Esophagus (tissue), 2 donors: ENCODE measurements around the gene EEF1E1. TPM values are rescaled to one million over a fixed set of nuclear protein-coding genes. Genes with fewer than 3 reads are reported as not detected.

Experiments
- H3K27ac ChIP-seq, 2 donors: one replicate each; pipeline ENCODE4 v1.5.1; 2013; ENCODE audit warnings: low read depth in 2 of 2, mild to moderate bottlenecking in 2 of 2, inconsistent platforms in 1 of 2, low read length in 1 of 2, moderate library complexity in 1 of 2
- H3K27me3 ChIP-seq, 2 donors: one replicate each; pipeline ENCODE4 v1.6.1; 2013; ENCODE audit warnings: low read length in 2 of 2, control low read depth in 1 of 2, mild to moderate bottlenecking in 1 of 2; ENCODE audit not compliant: insufficient read depth in 2 of 2, control insufficient read depth in 1 of 2
- H3K36me3 ChIP-seq, 2 donors: one replicate each; pipeline ENCODE4 v1.6.1; 2013; ENCODE audit warnings: low read length in 1 of 2; ENCODE audit not compliant: control insufficient read depth in 2 of 2, insufficient read depth in 2 of 2
- H3K4me1 ChIP-seq, 2 donors: one replicate each; pipeline ENCODE4 v1.6.1; 2013; ENCODE audit warnings: low read length in 1 of 2; ENCODE audit not compliant: control insufficient read depth in 2 of 2, insufficient read depth in 2 of 2
- H3K4me3 ChIP-seq, 2 donors: one replicate each; pipeline ENCODE4 v1.5.1; 2013; ENCODE audit warnings: low read length in 2 of 2, mild to moderate bottlenecking in 2 of 2, low read depth in 1 of 2, moderate library complexity in 1 of 2
- H3K9me3 ChIP-seq, 2 donors: one replicate each; pipeline ENCODE4 v1.6.1; 2013; ENCODE audit warnings: mild to moderate bottlenecking in 2 of 2, low read depth in 1 of 2, low read length in 1 of 2, moderate library complexity in 1 of 2; ENCODE audit not compliant: control insufficient read depth in 2 of 2, insufficient read depth in 1 of 2
- WGBS, 2 donors: extraction: QIAGEN DNeasy Blood & Tissue Kit; methylation state at CpG; one replicate each; pipeline ENCODE4 v1.1.7; 2013; 5-methylcytosine and 5-hydroxymethylcytosine counted together
- polyA plus RNA-seq, 2 donors: library from polyadenylated mRNA; stranded (reverse); fragments of 200-250 nt; gene quantifications; one replicate each; pipeline ENCODE4 v1.2.3, GENCODE V29; 2013
- donor health status: healthy with polysubstance abuse.
- donor health status: Bipolar disorder and iron deficiency.

Gene EEF1E1
- polyA plus RNA-seq, 2 donors = 12.4 to 29.6 TPM

GRCh38 chr6:8123236-8123635 is 20.9 kb upstream of the EEF1E1 start:
- Histone ChIP-seq H3K4me3 (no peak overlapping the region), H3K9me3 (no peaks in the 10 kb centered on the region), H3K36me3 (no peaks in the 10 kb centered on the region), H3K4me1 (no peaks in the 10 kb centered on the region), H3K27me3 (no peaks in the 10 kb centered on the region), H3K27ac (no peak overlapping the region)
- WGBS, 2 donors = 81 to 83% methylated on average over 5 of the region's 5 CpGs

GRCh38 chr6:8114956-8115355 is 12.6 kb upstream of the EEF1E1 start:
- Histone ChIP-seq H3K4me1 (no peaks in the 10 kb centered on the region), H3K27ac (no peak overlapping the region), H3K27me3 (no peaks in the 10 kb centered on the region), H3K4me3 (no peak overlapping the region), H3K36me3 (no peaks in the 10 kb centered on the region), H3K9me3 (no peaks in the 10 kb centered on the region)
- 67 to 85% methylated on average over 4 of the region's 4 CpGs for WGBS, 2 donors

GRCh38 chr6:8113131-8113654 is 10.8 kb upstream of the EEF1E1 start:
- no peak overlapping the region for H3K27ac ChIP-seq
- 47 to 48% methylated on average over 4 of the region's 4 CpGs for WGBS, 2 donors
- peaks cover 0 to 3% of the 10 kb centered on the region in 2 donors for H3K4me1 ChIP-seq
- peaks cover 0 to 2% of the 10 kb centered on the region in 2 donors for H3K9me3 ChIP-seq
- no peak overlapping the region for H3K4me3 ChIP-seq
- no peaks in the 10 kb centered on the region for H3K36me3 ChIP-seq
- peaks cover 0 to 2% of the 10 kb centered on the region in 2 donors for H3K27me3 ChIP-seq

GRCh38 chr6:8110725-8111124 is 8.4 kb upstream of the EEF1E1 start:
- peaks cover 0 to 2% of the 10 kb centered on the region in 2 donors for H3K9me3 ChIP-seq
- peaks cover 0 to 3% of the 10 kb centered on the region in 2 donors for H3K4me1 ChIP-seq
- WGBS, 2 donors = 89 to 94% methylated on average over 1 of the region's 1 CpG
- peaks cover 0 to 2% of the 10 kb centered on the region in 2 donors for H3K27me3 ChIP-seq
- H3K27ac ChIP-seq = no peak overlapping the region
- H3K36me3 ChIP-seq = no peaks in the 10 kb centered on the region
- H3K4me3 ChIP-seq = no peak overlapping the region

GRCh38 chr6:8110117-8110721 is 7.9 kb upstream of the EEF1E1 start:
- 74 to 75% methylated on average over 4 of the region's 4 CpGs for WGBS, 2 donors
- Histone ChIP-seq H3K9me3 (peaks cover 0 to 2% of the 10 kb centered on the region in 2 donors), H3K4me3 (no peak overlapping the region), H3K4me1 (peaks cover 0 to 3% of the 10 kb centered on the region in 2 donors), H3K27ac (no peak overlapping the region), H3K36me3 (no peaks in the 10 kb centered on the region), H3K27me3 (peaks cover 0 to 2% of the 10 kb centered on the region in 2 donors)

- H3K27ac ChIP-seq = no peak overlapping the region
- H3K36me3 ChIP-seq = no peaks in the 10 kb centered on the region
- 80% methylated on average over 13 of the region's 13 CpGs for WGBS, 2 donors
These were observed 6.6 kb upstream of the EEF1E1 start for GRCh38 chr6:8108759-8109539.

GRCh38 chr6:8108031-8108660 is 5.8 kb upstream of the EEF1E1 start:
- Histone ChIP-seq H3K36me3 (no peaks in the 10 kb centered on the region), H3K27ac (no peak overlapping the region), H3K4me1 (peaks cover 0 to 3% of the 10 kb centered on the region in 2 donors), H3K9me3 (peaks cover 0 to 2% of the 10 kb centered on the region in 2 donors), H3K27me3 (peaks cover 0 to 2% of the 10 kb centered on the region in 2 donors), H3K4me3 (no peak overlapping the region)
- WGBS, 2 donors = 57 to 64% methylated on average over 4 of the region's 4 CpGs

More at GRCh38 chr6:8108759-8109539, 6.6 kb upstream of the EEF1E1 start:
- H3K9me3 ChIP-seq = peaks cover 0 to 2% of the 10 kb centered on the region in 2 donors
- H3K27me3 ChIP-seq = peaks cover 0 to 2% of the 10 kb centered on the region in 2 donors
- peaks cover 0 to 3% of the 10 kb centered on the region in 2 donors for H3K4me1 ChIP-seq
- H3K4me3 ChIP-seq = no peak overlapping the region

- Histone ChIP-seq H3K9me3 (peaks cover 0 to 2% of the 10 kb centered on the region in 2 donors), H3K27ac (no peak overlapping the region), H3K36me3 (no peaks in the 10 kb centered on the region)
These were observed 3.4 kb upstream of the EEF1E1 start for GRCh38 chr6:8105791-8106190.

GRCh38 chr6:8103726-8104125 is 1.4 kb upstream of the EEF1E1 start:
- Histone ChIP-seq H3K27me3 (no peaks in the 10 kb centered on the region), H3K9me3 (no peaks in the 10 kb centered on the region), H3K36me3 (no peaks in the 10 kb centered on the region), H3K4me1 (no peaks in the 10 kb centered on the region), H3K27ac (no peak overlapping the region), H3K4me3 (no peak overlapping the region)

More at GRCh38 chr6:8105791-8106190, 3.4 kb upstream of the EEF1E1 start:
- no peak overlapping the region for H3K4me3 ChIP-seq
- peaks cover 0 to 2% of the 10 kb centered on the region in 2 donors for H3K27me3 ChIP-seq
- peaks cover 0 to 3% of the 10 kb centered on the region in 2 donors for H3K4me1 ChIP-seq
